ENCODE data around the gene CYLD.
A peak's percentile ranks its signal among the peaks of the same experiment; 100 is the strongest.

CYLD gene

DNA sequence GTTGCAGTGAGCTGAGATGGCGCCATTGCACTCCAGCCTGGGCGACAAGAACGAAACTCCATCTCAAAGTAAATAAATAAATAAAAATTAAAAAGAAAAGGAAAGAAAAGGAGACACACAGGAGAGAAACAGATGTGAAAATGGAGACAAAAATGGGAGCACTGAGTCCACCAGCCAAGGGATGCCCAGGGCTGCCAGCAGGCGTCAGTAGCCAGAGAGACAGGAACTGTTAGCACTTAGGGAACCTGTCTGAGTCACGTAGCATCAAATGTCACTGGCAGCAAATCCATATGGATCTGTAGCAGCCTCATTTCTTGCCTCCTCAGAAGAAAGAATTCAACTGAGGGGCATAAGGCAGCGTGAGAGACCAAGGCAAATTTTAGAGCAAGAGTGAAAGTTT, 79.7 kb downstream of the CYLD start:
- DNase-seq: no peak

DNA sequence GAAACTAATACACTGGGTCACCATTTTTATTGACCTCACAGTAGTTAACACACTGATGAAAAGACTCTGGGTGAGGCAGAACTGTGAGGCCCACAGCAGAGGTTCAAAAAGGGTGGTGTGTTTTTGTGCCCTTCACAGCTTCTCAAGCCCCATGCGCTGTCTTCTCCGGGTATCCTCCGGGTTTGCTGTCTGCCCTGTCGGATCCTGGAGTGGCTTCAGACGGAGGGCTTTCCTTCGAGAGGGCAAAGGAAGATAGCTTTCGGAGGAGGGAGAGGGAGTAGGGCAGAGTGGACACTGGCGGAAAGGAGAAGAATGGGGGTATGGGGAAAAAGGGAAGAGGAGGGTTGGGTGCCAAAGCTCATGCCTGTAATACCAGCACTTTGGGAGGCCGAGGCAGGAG, 80.8 kb downstream of the CYLD start:
- DNase-seq: no peak

DNA sequence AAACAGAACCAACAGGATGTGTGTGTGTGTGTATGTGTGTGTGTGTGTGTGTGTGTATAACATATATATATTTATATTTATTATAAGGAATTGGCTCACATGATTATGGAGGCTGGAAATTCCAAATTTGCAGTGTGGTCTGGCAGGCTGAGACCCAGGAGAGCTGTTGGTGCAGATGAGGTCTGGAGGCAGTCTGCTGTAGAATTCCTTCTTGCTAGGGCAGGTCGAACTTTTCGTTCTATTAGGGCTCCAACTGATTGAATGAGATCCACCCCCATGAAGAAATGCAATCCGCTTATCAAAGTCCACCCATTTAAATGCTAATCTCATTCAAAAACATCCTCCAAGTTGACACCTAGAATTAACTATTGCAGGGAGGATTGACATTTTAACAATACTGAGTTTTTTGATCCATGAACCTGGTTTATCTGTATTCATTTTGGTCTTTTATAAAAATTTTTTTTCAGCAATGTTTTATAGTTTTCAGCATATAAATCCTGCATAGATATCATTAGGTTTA, 85.0 kb downstream of the CYLD start:
- no peak for DNase-seq

DNA sequence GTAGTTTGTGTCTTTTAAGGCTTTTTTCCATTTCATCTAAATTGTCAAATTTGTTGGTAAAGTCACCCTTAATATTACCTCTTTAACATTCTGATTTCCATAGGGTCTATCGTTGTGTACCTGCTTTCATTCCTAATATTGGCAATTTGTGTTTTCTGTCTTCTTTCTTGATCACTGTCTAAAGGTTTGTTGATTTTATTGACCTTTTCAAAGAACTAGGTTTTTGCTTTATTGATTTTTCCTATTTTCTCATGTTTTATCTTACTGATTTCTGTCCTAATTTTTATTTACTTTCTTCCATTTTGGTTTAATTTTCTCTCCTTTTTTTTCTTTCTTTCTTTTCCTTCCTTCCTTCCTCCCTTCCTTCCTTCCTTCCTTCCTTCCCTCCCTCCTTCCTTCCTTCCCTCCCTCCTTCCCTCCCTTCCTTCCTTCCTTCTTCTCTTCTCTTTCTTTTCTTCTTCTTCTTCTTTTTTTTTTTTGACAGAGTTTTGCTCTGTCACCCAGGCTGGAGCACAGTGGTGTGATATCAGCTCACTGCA, 86.3 kb downstream of the CYLD start:
- no peak for DNase-seq

DNA sequence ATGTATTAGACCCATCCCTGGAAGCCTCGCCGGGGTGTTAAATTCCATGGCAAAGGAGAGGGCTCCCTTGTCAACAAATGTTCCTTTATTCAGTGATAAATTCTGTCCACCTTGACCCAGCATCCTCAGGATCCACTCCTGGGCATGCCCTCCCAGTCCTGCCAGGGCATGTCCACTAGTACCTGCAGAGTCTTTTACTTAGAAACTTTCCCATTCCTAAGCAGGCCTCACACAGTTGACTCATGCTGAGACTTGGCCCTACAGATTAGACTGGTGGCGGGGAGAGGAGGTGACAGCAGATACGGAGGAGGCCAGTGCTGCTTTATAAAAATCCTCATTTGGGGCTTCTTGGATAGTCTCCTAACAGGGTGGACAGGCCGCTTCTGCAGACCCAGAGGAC, 88.8 kb downstream of the CYLD start:
- DNase-seq: no peak

DNA sequence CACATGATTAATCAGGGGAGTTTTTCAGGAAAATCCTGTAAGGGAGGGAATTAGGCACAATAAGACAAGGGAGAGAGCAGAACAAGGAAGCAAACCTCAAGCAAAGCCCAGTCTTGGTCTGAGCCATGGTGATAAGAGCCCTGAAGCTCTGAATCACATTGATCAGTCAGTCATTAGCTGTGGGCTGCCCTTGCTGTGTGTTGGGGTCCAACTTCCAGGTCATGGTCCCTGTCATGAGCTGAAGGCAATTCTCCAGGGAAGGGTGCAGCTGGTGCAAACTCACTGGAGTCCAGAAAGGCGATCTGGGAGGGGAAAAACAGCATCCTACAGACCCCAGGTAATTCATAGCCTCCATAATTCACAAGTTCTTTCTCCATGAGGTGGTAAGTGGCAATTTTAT, 89.9 kb downstream of the CYLD start:
- no peak for DNase-seq

DNA sequence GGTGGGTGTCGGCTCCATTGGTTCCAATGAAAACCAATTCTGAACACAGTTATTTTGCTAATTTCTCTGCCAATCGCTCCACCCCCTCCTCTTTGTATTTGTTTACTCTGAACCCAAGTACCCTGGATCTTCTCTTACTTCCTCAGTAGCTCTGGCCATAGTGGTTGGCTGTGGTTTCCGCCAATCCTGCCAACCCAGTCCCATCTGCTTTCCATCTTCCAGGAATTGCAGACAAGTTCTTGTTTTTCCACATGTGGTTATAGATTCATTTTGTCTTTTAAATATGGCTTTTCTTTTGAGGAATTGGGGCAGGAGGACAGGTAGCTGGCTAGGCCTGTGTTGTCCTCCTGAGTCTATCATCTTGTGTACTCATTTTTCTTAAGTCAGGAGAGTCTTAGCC, 92.0 kb downstream of the CYLD start:
- no peak for DNase-seq

DNA sequence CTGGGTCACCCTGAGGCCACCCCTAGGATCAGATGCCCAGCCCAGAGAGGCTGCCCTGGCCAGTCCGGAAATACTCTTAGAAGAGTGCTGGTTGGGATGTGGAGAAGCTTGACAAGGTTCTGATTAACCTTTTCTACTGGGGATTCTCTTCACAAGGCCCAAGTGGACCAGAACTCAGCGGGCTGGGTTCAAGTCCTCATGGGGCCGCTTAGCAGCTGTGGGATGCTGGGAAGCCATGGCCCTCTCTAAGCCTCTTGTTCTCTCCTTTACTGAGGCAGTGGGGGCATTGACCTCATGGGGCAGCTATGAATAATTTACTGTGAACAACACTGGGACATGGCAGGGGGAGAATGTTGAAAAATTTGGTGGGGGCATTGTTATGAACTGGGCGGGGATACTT, 92.8 kb downstream of the CYLD start:
- no peak for DNase-seq

DNA sequence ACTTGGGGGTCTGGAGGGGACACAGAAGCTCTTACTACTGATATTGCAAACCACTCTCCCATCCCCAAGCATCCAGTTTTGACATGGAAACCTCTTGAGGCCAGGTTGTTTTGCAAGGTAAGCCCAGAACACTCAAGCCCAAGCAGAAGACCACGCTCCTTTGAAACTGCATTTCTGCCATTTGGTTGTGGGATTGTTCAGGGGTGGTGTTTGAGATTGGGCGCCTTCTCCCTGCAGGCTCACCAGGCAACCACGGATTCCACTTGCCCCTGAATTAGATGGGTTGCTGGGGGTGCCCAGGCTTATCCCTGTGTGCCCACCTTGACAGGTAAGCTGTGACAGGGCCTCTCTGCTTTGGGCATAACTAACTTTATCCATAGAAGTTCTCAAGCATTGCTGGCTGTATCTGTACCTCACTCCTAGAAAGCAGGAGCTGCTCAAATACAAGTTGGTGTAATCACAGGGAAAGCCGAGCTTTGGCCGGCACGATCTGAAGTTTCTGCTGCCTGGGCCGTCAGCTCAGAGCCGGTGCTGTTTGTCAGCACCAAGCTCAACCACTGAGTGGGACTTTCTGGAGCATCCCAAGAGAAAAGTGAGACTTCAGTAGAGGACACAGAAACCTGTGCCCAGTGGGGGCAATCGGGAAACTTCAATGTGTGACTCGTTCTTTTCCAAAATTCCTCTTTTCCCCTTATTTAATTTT, 93.6 kb downstream of the CYLD start:
- no peak for DNase-seq

DNA sequence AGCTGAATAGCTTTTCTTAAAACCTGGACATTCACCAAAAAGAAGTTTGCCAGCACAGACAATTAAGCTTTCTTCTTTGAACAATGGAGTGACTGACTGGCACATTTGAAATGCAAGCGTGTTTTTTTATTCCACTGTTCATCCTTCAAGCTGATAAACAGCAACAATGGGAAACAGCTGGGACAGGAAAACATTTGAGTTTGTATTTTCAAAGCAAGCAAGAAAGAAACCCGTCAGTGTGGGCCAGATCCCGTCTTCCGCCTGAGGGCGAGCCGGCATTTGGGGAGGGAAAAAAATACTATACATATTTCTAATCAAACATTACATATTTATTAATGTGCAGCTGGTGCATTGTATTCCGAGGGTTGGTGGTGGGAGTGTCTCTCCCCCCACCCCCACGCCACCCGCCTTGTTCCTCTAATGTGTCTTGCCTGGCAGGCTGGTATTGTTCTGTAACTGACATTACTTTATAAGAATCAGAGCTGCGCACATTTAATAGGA, 94.3 kb downstream of the CYLD start:
- no peak for DNase-seq

DNA sequence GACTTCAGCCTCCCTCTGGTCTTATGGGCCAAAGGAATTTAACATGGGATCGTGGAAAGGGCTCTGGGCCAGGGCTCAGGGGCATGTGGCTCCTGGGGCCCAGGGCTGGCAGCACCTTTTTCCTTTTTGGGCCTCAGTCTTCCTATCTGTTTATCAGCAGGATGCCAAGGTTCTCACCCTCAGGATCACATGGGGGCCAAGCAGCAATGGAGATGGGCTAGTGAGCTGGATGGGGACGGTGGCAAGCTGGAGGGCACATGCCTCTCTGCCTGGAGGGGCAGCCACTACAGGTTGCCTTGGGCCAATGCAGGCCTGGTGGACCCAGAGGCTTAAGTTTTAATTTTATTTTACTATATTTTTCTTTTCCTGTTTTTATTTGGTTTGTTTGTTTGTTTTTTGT, 95.4 kb downstream of the CYLD start:
- DNase-seq: no peak

DNA sequence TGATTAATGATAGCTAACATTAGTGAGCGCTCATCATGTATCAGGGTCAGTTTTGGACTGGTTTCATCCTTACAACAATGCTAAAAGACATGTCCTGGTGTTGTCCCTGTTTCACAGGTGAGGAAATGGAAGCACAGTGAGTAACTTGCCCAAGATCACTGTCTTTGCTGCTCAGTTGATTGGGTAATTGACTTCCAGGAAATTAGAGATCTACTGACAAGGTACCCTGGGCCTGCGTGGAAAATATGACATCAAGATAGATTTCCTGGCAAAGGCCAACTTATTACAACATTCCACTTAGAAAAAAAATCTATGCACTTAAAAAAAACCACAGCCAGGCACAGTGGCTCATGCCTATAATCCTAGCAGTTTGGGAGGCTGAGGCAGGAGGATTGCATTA, 96.3 kb downstream of the CYLD start:
- DNase-seq: no peak

DNA sequence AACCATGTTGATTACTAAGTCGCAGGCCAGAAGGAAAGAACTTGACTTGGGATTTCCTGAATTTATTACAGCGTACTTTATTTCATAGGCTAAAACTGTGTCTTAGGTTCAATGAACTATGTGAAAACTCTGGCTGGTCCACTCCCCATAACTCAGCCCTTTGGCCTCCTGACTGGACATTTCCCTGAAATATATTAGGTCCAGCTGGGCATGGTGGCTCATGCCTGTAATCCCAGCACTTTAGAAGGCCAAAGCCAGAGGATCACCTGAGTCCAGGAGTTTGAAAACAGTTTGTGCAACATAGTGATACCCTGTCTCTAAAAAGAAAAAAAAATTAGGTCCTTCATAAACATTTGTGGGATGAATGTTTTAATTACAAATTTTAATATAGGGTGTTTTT, 97.0 kb downstream of the CYLD start:
- DNase-seq: no peak

DNA sequence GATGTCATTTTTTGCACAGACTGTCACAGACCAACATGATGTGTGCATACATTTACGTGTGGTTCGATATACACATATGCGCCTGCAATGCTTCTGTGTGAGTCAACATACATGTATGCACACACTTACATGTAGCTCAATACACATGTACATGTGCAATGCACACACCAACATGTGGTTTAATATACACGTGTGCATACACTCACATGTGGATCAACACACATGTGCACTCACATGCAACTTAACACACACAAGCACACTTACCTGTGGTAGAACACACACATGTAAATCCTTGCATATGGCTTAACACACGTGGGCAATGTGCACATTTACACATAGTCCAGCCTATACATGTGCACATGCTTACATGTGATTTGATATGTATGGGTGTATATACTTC, 97.5 kb downstream of the CYLD start:
- no peak for DNase-seq

DNA sequence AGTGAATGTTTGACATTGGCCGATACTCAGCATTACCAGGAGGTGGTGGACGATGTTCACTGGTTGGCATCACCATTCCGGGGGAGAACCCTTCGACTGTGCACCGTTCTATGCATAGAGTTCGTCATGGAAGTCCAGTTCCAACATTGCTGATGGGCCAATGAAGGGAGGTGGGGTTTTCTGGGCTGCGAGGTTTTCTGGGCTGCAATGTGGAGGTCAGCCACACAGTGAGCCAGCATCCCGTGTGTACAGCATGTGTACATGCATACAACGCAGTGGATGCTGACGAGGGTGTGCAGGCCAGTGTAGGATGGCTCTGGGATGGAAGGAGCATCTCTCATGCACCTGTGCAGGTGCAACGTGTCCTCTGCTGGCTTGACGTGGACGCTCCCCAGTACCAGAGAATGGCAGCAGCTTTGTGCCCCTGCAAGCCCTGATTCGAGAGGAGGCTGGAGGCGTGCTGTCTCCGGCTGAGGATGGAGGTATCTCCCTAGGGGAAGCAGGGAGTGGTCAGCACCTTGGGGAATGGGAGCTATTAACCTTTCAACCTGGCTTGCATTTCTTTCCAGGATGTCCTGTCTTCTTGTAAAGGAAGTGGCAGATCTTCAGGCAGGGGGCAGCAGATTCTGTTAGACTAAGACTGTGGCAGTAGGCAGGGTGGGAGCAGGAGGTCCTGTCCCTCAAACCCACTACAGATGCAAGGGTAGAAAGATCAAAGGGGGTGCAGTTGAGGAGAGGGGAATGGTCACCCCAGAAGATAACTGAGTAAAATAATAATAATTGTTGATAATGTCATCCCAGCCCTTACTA, 98.2 kb downstream of the CYLD start:
- no peak for DNase-seq

DNA sequence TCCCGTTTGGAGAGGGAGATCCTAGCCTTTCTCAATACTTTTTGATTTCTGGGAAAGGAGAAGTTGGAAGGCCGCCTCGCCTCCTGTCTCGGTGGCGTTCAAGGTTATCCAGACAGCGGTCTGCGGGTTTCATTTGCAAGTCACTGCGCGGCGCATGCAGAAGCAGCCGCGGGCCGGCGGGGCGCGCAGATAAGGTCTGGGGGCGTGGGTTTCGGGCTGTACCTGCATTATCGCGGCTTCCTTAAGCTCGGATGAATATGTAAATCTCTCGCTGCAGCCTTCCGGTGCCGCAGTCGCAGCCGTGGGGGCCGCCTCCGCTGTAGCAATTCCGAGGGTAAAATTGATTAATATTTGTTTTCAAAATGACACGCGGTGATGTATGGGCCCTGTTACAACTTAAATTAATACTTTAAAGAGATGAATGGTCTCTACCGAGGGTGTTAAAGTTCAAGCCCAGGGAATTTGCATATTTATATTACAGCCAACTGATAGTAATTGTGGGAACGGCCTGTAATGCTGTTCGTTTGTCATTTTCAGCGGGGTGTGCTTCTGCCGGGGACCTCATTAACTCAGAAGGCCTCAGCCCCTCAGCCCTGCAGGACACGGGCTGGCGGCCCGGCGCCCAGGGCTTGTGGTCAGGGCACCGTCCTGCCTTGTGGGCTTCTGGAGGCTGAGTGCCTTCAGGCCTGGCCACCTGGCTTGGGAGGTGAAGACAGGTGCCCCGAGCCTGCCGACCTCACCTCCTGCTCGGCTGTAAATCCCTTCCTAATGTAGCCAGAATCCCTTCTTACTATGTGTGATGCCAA, 99.4 kb downstream of the CYLD start:
- DNase-seq: peak; percentile 56

DNA sequence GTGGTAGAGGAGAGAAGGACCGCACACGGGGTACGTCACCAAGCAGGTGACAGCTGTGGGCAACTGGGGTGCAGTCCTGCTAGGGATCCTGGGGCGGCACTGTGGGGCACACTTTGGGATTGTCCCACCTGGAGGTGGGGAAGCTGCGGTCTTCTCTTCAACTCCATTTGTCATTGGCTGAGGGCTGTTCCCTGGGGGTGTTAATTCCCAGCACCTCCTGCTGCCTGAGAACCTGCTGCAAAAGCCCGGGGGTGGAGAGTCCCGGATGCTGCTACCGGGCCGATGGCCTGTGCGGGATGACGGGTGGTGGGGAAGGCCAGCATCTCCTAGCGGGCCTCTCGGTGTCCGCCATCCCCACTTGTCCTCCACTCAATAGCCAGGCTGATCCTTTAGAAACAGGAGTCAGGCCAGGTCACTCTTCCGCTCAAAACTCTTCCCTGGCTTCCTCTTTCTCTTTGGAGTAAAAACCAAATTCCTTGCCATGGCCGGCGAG, 100.2 kb downstream of the CYLD start:
- DNase-seq: no peak

DNA sequence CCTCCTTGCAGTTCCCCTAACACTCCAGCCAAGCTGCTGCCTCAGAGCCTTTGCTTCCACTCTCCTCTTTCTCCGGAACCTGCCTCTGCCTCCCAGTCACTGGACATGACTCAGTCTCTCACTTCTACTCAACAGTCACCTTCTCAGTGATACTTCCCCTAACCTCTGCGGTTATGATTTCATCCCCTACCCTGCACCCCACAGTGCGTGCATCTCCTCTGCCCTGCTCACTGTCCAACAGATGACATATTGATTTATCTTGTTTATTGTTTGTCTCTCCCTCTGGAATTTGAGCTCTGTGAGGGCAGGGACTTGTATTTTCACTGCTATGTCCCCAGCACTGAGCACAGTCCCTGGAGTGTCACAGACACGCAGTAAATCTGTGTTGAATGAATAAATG, 100.7 kb downstream of the CYLD start:
- no peak for DNase-seq

DNA sequence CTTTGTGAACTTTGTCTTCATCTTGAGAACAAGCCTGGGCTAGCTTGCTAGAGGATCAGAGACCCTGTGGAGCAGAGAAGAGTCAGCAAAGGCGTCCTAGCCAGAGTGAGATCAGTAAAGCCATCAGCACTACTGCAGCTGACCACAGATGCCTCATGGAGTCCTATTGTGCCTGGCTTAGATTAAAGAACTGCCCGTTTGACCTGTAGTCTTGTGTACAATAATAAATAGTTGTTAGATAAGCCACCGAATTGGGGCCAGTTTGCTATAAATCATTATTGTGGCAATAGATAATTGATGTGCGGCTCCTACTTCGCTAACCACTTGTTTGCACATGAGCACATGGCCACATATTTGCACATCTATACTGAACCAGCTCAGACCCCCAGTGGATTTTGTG, 103.0 kb downstream of the CYLD start:
- DNase-seq: no peak

DNA sequence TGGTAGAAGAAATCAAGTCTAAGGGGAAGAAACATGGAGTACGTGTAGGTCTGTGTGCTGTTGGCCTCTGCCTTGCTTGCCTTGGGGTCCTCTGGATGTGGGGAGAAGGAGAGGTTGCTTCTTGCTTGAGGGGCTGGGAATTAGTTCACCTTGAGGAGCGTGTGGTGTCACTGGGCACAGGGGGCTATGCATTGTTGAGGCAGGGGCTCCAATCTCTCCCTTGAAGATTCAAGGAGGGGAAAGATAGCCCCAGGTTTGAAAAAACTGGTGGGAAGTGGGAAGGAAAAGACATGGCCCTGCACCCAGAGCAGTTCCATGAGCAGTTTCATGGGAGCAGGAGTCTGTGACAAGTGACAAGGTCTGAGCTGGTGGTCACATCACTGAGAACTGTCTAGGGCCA, 103.4 kb downstream of the CYLD start:
- DNase-seq: no peak

DNA sequence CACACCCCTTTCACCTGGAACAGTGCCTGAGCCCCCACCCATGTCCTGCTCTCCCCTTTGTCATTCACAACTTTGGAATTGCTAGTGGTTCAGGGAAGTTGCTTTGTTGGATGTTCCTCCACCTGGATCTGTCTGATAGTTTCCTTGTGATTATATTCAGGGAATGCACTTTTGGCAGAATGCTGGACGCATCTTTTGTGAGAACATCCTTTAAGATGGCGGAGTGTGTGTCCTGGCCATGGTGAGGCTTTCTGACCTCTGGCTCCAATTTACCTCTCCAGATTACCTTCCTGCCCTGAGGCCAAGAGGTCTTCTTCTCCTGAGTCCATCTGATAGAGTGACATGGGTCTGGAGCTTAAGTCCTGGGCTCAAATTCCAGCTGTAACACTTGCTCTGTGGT, 104.6 kb downstream of the CYLD start:
- no peak for DNase-seq

DNA sequence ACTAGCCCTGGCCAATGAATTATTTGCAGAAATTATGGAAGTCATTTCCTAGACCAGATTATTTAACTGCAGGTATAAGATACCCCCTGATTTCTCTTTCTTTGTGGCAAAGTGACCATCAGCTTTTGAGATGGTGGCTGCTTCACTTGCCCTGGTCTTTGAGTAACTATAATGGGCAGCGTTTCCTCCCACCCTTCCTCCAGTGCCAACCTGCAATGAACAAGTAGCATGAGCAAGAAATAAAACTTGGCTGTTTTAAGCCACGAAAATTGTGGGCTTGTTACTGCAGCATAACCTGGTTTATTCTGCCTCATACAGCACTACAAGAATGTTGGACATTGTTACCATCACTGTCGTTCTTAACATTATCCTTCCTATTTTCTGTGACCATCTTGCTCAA, 105.3 kb downstream of the CYLD start:
- no peak for DNase-seq

All from activated CD4-positive, CD25-positive, alpha-beta regulatory T cell treated with anti-CD3 and anti-CD28 coated beads, Interleukin-2, amount 50 U/mL, for 72 hours (primary cell).